Activated CD4-positive, alpha-beta T cell treated with anti-CD3 and anti-CD28 coated beads for 48 hours (primary cell): ENCODE results near the gene A4GALT.

Source experiments
- DNase-seq: peaks from one replicate; pipeline ENCODE4 v3.0.0-alpha.2; 2020

Gene A4GALT

DNA sequence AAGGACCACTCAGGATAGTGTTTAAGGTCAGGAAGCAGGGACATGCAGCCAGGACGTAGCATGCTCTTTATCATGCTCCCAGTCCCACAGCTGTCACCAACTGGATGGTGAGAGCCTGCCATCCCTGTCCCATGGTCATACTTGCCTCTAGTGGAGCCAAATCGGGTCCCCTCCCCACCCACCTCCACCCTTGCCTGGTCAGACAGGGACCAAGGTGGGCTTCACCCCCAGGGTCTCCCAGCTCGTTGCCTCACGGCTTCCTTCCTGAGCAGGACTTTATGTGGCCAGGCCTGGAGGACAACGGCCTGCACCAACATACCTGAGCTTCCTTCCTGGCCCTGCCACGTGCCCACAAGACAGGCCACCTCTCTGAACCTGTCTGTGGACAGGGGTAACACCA lies 19.8 kb downstream of the A4GALT start:
- no peak for DNase-seq

DNA sequence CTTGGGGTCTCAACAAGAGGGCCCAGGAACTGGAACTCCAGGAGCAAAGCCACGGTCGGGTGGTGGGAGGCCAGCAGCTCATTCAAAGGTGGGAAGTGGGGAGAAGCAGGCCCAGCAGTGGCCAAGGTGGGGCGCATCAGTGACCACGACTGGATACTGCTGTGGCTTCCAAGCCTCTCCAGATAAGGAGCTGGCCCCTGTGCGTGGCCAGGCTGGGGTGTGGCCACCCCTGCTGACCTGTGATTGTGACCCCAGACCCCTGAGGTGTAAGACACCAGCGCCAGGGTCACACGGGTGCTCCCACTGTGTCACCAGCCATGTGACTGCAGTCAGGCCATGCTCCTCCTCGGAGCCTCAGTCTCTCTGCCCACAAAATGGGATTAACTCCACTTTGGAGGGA lies 20.3 kb downstream of the A4GALT start:
- no peak for DNase-seq

DNA sequence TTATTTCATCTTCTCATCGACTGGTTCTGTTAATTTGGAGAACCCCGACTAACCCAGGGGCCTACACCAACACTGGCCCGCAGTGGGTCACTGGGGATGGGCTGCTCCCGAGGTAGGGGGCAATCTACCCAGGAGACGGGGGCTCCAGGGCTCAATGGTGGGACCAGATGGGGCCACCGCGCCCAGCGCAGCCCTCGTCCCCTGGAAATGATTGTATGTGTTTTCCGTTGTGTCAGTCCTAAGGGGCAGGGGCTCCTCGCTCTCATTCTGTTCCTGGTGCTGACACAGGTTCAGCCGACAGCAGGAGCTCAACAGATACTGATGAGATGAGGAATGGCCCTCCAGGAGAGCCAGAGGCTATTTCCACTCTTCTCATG lies 20.7 kb downstream of the A4GALT start:
- DNase-seq, result no peak

DNA sequence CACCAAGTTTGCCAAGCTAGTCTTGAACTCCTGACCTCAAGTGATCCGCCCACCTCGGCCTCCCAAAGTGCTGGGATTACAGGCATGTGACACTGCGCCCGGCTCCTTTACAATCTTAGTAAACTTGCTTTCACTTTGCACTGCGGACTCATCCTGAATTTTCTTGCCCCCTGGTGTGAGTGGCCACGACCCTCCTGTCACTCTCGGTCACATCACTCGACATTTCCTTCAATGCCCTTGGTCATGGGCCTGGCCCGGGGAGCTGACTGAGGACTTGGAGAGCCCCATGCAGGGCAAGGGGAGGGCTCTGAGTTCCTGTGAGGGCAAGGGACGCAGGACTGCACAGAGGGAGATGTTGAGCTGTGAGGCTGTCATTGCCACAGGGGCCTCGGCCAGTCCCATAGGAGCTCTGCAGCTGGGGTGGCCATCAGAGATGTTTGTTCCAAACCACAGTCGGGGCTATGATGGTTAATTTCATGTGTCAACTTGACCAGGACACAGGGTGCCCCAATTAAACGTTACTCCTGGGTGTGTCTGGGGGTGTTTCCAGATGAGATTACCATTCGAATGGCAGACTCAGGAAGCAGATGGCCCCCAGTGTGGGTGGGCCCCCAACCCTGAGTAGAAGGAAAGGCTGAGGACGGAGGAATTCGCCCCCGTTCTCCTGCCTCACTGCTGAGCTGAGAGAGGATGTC lies 21.2 kb downstream of the A4GALT start:
- no peak for DNase-seq

DNA sequence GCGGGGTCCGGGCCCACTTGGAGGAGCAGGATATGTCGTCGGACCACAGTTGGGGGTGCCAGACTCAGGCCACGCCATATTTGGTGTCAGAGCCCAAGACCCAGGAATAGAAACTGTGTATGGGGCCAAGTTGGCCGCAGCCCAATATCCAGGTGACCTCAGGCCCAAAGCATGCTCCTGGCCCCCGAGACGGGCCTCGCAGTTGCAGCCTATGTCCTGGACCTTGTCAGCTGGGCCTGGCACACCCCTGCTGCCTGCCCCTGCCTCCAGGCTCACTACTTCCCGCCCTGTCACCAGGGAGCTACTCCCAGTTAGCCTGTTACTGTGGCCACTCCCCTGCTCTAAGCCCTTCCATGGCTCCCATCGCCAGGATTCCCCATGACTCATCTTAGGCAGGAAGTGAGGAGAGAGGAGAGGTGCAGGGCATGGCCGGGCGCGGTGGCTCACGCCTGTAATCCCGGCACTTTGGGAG lies 23.1 kb downstream of the A4GALT start:
- no peak for DNase-seq

DNA sequence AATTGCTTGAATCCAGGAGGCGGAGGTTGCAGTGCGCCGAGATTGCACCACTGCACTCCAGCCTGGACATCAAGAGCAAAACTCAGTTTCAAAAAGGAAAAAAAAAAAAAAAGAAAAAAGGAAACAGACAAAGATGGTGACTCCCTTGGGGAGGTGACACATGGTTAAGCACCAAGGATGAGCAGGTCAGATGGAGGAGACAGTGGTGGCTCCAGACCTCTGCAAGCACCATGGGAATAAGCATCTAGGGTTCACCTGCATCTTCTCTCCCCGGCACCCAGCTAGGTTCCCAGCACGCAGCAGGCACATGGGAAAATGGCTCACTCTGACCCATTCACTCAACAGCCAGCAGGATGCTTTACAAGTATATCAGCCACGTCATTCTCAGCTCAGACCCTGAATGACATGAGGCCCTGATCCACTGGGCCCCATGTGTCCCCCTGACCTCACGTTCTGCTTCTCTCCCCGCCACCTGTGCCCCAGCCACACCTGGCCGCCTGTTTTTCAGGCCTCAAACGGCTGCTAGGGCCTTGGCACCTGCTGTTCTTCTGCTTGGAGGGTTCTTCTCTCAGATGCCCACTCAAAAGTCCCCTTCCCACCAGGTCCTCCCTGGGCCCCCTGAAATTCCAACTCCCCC lies 24.2 kb downstream of the A4GALT start:
- no peak for DNase-seq

DNA sequence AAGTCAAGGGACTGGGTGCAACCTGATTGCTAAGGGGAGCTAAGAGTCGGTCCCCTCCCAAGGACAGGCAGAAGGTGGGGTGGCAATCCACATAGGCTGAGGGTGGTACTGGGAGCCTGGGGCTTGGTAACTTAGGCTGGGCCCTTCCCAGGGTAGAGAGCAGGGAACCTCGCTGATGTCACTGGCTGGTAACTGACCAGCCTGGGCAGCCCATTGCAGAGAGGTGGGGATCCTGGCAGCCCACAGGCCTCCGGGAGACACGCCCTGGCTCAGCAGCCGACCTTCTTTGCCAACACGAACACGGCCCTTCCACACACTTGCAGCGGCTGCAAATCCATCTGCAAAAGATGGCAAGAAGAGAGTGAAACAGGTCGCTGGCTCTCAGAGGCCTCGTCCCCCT lies 25.4 kb downstream of the A4GALT start:
- DNase-seq, result no peak

DNA sequence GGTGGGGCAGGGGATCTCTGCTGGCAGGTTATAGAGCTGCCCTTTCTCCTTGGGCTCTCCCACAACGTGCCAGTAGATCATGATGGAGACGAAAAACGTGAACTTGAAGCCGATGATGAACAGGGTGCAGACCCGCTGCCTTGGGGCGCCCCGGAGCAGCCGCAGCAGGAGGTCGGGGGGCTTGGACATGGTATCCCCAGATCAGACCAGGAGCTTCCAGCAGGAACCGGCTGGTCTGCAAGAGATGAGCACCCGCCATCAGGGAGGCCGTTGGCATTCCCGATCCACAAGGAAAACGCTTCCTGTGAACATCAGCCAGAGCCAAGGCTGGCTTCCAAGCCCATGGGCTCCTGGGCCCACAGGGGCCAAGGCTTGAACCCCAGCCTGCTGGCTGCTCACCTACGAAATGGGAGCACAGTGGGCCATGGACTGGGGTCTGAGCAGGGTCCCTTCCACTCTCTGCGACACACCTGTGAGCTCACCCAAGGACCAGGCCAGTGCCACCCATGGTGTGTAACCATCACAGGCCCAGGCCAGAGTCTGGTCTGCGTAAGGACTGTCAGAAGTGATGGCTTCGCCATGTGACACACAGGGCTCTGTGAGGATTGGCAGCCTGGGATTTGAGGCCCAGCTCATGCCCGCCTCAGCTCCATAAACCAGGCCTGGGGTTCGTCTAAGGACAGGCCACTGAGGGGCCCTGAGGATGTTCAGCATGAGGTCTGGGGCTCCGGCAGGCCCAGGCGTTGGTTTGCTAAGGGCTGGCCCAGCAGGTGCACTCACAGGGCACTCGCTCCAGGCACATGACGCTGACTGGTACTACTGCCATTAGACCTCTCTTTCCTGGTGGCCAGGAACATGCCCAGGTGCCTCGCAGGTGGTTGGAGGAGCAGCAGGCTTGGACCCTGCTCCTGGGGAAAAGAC lies 26.6 kb downstream of the A4GALT start:
- DNase-seq, result no peak

DNA sequence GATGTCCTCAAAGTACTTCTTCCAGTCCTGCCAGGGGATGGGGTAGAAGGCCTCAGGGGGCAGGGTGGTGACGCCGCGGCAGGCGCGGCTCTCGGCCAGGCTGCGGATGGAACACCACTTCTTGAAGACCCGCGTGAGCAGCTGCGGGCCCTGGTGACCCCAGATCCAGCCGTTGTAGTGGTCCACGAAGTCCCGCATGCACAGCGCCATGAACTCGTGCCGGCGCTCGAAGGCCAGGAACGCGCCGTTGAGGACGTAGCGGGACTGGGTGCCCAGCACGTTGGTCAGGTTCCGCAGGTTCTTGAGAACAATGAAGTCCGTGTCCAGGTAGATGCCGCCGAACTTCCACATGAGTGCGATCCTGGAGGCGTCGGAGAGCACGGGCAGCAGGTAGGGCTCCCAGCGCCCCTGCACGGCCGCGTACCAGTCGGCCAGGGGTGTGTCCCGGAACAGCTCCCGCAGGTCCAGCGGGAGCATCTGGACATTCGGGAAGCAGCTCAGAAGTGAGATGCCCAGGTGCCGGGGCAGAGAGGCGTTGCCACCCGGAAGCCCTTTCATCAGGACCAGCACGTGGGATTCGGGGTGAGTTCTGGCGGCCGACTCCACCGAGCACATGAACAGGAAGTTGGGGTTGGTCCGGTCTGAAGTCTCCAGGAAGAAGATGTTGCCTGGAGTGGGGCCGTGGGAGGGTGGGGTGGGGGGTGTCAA lies 27.5 kb downstream of the A4GALT start:
- no peak for DNase-seq

DNA sequence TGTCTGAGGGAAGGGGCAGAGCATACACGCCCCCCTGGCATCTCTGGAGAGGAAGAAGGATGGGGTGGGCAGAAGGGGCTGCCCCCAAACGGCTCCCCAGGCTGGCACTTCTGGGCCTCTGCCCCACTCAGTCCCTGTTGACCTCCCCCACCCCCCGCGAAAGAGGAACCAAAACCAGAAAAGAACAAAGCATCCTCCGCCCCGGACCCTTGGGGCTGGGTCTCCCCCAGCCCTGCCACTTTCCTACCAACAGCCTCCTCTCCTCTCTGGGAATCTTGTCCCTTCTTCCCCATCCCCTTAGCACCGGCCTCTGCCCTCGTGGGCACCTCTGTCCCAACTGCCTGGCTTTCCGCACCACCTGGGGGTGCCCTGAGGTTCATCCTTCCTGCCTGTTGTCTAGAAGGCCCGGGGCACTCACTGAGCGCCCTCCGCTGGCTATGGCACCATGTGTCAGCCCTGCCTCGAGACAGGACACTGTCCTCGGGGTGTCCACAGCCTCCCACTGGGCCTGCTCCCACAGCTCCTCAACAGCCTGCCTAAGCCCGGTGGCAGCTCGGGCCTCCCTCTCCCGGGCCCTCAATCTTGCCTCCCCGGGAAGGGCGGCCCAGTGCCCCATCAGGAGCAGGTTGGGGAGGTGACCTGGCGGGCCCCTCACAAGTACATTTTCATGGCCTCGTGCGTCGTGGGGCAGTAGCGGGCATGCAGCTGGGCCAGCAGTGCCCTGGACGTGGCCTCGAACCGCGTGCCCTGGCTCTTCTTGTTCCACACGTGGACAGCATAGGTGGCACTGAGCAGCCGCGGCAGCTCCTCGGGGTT lies 28.2 kb downstream of the A4GALT start:
- DNase-seq, result no peak

DNA sequence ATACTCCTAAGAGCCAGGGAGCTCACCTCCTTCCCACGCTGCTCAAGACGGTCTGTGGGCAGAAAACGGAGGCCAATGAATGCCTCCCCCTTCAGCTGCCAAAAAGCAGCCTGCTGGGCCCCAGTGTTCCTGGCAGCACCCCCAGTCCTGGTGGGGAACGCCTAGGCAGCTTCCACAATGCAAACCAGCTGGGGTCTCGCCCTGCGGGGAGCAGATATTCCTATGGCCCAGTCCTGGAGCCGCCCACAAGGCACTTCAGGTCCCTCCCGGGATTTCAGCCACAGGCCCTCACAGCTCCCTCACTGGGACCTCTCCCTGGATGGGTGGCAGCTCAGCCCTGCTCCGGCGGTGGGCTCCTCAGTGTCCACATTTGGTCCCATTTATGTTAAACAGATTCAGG lies 29.2 kb downstream of the A4GALT start:
- DNase-seq, result no peak

DNA sequence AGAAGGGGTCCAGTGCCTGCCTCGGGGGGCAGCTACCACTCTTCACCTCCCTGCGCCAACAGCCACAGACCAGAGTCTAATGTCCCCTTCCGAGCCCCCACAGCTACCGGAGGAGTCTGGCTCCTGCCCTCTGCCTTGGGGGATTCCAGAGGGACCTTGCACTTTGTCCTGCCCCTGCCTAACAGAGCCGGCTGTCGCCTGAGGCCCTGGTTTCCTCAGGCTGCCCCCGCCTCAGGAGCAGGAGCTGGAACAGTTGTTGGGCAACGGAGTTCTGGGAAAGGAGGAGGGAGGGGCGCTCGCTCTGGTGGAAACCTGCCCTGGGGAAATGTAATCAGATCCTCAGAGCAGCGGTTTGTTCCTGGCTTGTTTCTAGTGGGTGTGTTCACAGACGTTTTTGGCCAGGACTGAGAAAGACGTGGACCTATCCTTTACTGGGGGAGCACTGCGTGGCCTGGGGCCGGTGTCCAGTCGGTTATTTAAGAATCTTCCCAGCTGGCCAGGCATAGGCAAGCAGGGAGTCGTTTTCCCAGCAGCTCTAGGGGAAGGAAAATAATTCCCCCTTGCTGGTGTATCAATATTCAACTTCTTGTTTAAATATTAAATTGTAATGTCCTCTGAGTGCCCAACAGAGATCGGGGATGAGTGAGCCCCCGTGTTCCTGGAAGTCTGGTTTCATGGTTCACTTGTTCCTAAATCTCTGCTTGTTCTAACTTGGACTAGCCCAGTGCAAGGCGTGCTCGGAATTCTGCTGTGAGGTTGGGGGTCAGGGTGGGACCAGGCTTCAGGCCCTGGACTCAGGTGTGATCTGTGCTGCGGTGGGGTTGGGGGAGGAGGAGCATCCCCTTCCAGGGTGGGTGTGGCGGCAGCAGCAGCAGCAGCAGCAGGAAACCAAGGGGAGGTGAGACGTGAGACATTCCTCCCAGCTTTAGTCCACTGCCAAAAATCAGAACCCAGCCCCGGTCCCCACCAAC lies 32.1 kb downstream of the A4GALT start:
- no peak for DNase-seq

DNA sequence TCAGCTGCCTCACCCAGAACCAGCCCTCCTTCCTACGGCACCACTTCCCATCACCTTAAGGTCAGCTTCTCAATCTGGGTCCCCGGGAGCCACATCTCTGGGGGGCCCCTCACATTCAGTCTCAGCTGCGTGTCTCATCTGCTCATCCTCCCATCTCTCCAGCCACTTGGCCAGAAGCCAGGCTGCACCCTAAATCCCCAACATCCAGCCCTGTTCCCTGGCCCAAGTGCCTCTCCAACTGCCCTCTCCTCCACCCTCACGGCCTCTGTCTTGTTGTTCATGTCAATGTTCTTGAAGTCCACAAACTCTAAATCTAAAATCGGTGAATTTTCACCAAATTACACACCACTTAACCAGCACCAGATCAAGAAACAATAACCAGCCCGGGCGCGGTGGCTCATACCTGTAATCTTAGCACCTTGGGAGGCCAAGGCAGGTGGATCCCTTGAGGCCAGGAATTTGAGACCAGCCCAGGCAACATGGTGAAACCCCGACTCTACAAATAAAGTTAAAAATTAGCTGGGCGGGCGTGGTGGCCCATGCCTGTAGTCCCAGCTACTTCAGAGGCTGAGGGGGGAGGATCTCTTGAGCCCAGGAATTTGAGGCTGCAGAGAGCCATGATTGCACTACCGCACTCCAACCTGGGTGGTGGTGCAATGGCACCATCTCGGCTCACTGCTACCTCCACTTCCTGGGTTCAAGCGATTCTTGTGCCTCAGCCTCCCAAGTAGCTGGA lies 33.7 kb downstream of the A4GALT start:
- DNase-seq, result no peak

DNA sequence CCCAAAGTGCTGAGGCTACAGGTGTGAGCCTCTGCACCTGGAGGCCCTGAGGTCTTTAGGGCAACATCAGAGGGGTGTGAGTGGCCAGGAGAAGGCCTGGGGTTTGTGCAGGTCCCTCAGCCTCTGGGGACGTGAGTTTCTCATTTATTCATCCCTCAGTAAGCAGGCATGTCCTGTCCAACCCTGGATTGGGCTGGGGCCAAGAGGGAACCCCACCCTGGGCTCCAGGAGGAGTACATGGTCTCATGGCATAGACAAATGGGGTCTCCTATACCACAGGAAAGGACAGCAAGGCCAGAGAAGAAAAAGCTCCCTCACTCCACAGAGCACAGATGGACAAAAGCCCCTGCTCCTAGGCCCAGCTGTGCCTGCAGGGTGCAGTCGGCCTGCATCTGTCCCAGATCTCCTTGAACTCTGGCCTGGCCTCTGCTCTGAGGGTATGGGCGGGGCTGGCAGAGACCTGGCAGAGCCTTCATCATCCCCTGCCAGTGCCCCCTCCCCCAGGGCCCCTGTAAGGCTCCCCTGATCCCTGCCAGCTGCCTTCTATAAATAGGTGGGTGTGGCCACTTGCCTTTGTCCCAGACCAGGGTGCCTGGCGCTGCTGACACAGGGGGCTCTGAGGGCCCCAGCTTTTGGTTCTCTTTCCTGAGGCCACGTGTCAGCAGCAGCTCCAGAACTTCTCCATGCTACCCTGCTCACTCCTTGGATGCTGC lies 34.6 kb downstream of the A4GALT start:
- no peak for DNase-seq

DNA sequence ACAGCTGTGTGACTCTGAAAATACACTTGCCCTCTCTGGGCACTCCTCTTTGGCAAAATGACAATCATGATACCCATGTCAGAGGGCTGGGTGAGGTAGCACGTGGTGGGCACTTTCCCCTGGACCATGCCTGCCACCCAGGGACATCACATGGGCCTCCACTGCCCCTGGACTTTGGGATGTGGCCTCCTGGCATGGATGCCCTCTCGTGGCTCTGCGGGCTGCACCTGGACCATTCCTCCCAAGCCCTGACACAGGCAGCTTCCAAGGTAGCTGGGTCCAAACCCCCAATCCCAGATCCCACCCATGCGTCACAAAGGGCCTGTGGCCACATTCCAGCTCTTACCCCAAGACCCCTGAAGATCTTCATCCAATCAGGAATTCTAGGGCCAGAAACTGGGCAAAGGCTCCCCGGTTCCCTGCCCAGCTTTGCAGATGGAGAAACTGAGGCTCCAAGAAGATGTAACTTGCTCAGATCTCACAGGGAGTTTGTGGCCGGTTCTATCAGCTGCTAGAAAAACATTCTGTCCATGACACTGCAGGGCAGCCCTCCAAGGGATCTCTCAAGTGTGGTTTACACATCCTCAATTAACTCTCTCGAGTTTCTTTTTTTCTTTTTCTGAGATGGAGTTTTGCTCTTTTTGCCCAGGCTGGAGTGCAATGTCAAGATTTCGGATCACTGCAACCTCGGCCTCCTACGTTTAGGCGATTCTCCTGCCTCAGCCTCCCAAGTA lies 36.0 kb downstream of the A4GALT start:
- no peak for DNase-seq

DNA sequence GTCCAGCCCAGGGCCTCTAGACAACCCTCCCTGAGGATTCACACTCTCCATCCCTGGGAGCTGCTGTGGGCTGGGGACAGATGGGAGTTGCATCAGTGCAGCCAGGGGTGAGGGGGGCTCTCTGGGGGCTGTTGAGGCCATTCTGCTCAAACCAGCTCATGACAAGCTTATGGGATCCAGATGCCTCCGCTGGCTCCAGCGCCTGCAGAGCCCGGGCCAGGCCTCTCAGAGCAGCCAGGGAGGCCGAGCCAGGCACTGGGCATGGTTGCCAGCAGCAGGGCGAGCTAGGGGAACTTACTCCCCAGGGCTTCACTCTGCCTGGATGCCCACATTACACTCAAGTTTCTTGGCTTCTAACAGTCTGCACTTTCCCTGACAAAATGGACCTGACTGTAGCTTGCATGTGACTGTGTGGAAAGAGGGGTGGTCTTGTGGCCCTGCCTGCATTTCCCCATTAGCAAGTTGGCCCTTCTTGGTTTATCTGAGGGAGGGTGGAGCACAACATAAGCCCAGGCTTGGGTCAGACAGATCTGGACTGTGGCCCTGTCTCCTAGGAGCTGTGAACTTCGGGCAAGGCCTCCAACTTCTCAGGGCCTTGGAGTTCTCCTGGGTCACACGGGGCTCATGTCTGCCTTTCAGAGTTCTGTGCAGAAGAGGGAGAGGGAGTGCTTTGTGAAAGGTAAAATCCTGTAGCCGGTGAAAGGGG lies 36.9 kb downstream of the A4GALT start:
- no peak for DNase-seq

DNA sequence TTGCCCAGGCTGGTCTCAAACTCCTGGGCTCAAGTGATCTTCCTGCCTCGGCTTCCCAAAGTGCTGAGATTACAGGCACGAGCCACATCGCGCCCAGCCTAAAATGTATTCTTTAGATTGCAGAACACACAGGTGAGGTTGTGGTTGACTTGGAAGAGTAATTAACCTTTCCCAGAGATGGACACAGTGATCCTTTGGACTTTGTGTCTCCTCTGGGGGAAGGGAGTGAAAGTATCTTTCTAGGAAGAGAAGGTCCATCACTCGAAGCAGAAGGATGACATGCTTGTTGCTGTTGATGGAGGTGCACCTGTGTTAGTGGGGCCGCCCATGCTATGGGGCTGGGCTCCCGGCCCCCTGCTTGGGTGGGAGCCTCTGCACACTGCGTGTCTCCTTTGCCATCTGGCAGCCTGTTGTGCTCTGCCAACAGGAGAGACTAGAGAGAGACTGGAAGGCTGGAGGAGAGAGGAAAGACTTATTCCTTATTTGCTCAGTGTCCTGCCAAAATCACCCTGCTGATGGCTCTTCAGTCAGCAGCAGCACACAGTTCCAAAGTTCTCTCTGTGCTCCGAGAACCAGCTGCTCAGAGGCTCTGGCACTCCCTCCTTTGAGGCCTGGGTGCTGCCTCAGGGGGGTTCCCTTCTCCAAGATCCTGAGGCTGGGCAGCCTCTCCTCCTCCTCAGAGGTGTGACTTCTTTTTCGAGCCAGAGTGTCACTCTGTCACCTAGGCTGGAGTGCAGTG lies 38.4 kb downstream of the A4GALT start:
- no peak for DNase-seq
